GM19238 (cell line): ENCODE results near the gene ZXDC.

ENCODE experiments used
- DNase-seq: peaks from one replicate; pipeline ENCODE4 v3.0.0; 2011; ENCODE audit warnings: low spot score; ENCODE audit not compliant: insufficient read length

The ZXDC gene

DNA sequence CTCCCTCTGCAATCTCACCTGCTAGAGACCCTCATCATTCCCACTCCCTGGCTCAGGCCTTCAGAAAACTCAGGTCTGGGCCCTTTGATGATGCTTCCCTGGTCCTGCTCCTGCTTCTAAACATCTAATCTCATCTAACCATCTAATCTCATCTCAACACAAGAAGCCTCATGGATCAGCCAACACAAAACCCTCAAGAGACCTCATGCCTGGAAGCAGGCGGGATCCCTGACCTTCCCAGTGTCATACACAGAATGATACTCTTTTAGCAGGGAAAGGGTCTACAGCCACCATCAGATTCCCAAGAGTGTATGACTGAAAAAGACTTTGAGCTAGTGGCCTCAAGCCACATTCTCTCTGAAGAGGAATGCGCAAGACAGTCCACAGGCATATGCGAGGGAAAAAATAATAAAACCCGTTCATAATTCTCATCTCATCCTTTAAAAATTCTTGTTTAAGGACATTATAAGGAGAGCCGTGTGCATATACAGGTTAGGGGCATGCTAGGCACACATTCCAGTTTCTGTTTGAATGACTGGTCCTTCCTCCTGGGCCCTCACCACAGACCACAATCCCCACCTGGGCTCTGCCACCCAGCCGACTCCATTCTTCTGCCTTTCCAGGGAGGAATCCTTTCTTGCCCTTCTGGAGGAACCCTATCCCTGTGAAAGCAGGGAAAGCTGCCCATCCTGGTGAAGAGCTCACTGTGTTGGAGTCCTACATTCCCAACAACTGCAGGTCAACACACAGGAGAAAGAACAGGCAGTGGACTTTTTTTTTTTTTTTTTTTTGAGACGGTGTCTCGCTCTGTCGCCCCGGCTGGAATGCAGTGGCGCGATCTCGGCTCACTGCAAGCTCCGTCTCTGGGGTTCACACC, 2.2 kb downstream of the ZXDC start:
- DNase-seq, result no peak

DNA sequence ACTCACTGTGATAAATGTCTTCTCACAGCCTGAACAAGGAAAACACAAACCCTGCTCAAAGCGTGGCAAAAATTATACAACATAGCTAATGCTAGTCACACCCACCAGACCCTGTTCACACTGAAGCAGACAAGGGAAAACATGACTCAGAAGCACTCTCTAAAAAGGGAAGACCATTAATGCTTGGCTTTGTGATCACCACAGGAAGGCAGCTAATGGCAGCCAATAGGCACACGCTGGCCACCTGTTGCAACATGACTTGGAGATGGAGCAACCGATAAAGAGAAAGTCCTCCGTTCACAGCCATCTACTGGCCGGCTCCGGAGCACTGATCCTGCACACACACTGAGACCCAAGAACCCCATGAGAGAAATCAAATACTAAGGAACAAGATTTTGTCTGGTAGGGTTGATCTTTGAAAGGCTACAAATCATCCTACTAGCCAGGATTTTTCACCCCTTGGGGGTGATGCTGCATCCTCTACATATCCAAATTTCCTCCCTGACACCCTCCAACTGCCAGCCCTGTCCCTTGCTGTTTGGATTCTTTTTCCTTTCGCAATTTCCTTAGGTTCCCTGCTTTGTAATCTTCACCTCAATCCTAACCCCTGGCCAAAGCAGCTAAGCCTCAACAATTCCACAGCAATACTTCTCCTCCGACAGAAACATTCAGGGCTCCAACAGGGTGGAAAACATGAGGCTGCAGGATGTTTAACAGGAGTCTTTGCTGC, 3.2 kb downstream of the ZXDC start:
- no peak for DNase-seq

DNA sequence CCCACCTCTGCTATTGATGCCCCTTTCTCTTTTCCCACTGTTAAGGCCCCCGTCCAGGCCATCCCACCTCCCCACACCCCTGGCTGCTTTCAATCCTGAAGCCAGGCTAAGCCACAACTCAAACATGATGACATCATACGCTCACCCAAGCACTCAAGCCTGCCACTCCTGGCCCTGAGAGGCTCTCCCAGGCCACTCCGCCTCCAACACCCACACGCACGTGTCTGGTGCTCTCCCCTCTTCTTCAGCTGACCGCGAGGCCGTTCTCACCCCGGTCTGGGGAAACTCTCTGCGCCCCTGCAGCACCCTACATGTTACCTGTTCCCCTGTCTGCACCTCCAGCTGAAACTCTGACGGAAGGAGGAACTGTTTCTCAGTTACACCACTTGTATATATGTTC, 6.2 kb downstream of the ZXDC start:
- DNase-seq, result no peak

DNA sequence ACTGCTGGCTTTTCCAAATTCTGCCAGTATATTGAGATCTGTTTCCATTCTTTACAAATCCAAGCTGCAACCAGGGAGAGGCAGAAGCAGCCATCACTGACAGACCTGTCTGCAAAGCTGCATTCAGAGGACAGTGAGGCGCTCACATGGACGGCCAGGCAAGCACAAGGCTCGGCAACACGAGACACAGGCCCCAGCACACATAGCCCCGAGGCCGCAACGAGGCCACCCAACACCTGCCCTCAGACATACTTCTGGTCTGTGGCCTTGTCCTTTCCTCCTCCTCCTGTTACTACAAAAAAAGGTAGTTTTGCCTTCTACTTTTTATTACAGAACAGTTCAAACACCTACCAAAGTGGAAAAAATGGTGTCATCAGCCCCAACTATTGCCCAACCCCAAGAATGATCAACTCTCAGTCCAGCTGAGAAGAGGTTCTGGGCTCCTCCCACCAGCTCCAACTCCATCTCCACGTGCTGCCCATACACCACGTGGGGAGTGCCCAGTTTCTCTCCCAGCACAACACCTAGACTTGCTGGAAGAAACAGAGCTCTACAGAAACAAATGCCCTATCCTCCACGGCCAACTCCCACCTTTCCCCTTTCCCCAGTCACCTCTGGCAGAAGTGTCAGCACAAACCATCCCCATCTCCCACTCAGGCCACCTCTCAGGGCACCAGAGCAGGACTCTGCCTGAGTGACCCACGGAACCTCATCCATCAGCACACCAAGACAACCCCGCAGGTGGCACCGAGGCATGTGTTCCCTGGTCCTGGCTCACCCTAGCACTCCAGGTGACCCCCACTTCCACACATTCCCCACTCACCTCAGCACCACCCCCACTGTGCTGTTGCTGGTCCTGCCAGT, 7.4 kb downstream of the ZXDC start:
- no peak for DNase-seq

DNA sequence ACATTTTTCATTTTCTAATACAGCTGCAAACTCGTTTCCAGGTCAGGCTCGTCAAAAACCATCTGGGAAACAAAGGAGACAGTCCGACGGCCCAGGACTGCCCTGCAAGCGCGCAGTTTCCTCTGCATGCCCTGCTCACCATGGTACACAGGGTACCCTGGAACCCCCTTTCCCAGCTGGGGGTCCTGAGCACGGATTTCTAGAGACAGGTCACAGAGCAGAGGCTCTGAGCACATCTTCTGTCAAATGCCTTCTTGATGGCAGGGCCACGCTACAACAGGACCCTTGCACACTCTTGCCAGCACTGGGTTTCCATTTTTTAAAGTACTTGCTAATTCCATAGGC, 8.1 kb downstream of the ZXDC start:
- no peak for DNase-seq

DNA sequence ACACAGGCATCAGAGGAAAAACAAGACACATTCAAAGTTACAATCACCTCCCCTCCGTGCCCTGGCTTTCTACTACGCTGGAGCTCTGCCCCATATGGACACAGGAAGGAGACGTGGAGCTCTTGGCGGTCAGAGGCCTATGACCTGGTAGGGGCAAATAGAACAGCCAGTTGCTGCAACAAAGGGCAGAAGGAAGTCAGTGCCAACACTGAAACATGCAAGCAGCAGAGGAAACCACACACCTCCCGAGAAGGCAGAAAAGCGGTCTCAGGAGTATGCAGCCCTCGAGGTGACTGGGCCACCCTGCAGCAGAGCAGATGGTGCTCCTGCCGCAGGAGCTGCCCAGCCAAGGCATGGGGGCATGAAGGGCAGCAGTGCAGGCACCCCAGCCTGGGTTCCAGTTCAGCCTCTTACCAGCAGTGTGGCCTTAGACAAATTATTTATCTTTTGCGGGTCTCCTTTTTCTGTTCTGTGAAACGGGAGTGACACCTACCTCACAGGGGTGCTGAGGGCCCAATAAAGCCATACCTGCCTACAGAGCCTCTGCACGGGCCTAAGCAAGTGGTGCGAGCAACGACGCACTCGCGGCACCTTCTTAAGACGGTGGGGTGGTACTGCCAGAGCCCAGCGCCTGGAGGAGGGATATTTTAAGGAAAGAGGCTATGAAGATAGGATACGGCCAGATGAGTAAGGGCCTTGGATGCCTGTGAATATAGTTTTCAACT, 8.6 kb downstream of the ZXDC start:
- DNase-seq, result no peak

DNA sequence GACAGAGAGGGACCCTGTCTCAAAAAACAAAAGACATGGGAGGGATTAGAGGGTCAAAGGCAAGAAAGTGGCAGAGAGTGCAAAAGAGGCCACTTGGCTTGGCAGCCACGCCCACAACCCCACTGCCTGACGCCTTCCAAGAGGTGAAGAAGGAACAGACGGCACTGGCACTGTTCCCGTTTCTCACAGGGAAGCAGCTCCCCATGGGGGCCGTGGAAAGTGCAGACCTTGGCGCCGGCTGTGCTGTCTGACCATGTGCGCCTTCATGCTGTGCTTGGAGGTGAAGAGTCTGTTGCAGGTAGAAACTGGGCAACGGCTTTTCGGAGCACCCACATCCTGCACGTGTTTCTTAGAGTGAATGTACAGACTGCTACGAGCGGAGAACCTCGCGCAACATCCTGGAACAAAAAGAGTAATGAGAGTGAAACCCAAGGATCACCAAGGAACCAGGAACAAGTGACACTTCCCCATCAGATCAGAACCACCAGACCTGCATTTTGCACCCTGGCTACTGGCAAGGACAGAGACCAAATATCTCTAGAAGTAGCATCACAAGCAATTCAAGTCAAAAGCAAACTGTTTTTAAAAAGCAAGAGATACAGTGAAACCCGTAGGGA, 9.7 kb downstream of the ZXDC start:
- DNase-seq, result no peak

DNA sequence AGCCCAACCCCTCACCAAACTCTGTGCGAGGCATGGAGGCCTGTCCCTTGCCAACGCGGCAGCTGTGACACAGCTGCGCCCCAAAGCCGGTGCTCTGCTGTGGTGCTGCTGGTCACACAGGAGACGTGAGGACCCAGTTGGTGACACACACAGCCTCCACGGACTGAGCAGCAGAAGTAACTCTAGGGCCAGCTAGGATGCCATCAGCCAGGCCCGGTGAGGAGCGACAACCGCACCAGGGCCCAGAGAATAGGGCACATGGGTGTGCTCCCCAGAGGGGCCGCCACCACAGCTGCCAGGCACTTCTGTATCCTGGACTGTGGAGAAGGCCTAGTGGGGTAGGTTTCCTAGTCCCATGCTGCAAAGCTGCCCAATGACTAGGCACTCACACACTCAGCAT, 10.7 kb downstream of the ZXDC start:
- no peak for DNase-seq

DNA sequence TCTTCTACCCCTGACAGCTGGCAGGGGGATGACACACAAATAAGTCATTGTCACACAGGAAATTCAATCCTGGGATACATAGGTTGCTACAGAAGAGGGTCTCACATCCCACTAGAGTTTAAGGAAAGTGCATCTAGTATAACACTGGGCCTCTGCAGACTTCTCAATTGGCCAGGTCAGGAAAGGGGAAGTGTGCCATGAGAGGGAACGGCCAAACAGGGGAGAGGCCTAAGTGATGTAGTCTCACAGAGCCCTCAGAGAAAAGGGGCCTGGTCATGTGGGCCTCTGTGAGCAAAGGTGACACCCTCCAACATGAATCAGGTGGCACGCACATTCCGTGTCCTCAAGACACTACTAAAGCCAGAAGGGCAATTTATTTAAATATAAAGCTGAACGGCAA, 11.2 kb downstream of the ZXDC start:
- no peak for DNase-seq

DNA sequence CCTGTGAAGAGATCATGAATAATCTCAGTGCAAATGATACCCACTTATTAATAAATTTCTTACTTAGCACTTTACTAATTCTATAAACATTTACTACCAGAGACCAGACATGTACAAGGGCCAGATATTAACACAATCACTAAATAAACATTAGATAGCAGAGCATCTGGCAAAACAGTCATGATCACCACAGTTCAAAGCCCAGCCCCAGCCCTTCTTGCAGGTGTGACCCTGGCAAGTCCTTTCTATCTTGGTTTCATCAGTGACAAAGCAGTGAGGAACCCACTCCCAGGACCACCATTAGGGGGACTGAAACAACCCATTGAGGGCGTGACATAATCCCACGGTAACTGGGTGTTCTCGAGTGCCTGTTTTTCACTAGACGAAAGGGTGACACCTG, 11.6 kb downstream of the ZXDC start:
- DNase-seq, result no peak

DNA sequence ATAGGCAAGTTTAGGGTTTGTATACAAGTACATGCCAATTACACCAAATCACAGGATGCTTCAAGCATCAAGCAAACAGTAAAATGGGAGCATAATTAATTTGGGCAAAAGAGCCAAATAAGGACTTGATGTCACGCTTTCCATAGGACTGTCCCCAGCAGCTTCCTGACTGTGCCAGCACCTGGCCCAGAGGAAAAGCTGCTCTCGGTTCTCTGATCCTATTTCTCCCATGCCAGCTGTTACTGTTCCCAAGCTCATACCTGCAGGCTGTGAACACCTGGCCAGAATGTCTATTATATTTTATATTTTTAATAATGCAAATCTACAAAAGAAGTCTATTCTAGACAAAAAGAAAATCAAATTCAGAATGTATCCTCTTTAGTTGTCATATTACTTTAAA, 12.2 kb downstream of the ZXDC start:
- no peak for DNase-seq

DNA sequence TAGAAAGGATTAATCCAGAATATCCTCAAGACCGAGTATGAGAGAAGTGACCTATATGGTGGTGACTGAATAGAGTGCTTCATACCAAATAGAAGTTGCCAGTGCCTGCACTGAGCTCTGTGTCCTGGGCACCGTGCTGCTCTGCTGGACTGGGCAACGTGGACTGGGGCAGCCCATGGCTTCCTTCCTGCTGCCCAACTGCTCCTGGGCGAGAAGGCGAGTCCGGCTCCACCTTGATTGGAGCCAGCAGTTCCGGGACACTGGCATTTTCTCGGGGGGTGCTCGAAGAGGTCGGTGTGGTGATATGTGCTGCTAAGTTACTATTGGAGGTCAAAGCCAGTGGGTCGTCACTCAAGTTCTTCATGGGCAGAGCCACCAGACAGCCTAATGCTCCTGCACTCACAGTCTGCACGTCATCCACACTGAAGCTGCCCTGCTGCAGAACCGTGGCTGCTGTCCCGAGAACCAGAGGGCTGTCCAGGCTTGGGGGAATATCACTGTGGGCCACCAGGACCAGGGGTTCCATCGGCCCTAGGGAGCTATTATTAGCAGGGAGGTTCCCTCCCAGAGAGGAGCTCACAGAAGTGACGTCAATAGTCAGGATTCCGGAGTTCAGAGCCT, 14.1 kb downstream of the ZXDC start:
- no peak for DNase-seq

DNA sequence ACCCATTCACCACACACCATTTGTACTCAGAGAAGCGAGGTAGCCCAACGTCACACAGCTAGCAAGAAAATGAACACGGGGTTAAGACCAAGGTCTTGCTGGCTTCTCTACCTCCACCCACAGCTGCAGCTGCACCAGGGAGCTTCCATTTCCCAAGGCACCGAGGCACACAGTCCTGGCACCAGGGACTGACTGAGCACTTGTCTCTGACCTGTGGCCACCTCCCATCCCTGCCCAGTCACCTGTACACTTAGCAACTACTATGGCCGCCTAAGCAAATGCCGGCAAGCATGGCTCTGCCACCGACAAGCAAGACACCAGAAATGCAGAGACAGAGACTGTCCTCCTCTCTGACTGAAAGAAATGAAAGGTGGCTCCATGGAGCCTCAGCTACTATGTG, 15.3 kb downstream of the ZXDC start:
- DNase-seq, result no peak

DNA sequence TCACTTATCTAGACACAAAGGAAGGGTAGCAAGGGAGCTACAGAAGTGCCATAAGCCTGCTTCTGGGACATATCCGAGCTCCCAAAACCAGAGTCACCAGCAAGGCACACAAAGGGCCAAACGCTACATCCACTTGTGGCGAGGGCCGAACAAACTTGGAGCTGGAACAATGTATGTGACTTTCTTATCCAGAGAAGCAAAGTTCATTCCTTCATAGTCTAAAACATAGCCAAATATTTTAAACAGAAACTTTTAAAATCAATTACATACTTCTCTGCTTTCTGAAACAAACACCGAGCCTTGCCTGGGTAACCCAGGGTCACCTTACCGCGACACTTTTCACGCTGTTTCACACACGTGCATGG, 15.9 kb downstream of the ZXDC start:
- no peak for DNase-seq

DNA sequence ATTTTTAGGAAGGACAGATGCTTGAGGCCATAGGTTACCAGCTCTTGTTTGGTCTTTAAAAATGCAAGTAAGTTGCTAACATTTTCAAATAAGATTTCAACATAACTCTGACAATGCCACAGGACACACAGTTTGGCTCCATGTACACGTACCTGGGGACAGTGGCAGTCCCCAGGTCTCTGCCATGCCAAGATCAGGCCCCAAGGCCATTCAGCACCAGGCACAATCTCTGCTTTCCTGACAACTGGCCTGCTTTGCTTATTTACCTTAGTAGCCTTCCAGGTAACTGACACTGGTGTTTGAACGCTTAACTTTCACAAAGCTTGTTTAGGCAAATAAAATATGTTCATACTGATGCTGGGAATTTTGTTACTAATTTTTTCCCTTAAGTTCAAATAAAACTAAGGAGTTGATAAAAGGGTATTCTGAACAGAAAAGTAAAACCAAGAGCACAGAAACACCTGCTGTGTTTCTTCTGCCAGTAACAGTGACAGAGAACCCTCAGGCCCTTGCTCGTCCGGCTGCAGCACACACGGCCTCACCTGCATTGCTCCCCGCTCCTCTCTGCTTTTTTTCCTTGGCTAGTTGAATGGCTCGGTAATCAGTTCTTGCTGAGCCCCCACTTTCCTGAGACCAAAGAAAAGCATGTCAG, 16.5 kb downstream of the ZXDC start:
- no peak for DNase-seq

DNA sequence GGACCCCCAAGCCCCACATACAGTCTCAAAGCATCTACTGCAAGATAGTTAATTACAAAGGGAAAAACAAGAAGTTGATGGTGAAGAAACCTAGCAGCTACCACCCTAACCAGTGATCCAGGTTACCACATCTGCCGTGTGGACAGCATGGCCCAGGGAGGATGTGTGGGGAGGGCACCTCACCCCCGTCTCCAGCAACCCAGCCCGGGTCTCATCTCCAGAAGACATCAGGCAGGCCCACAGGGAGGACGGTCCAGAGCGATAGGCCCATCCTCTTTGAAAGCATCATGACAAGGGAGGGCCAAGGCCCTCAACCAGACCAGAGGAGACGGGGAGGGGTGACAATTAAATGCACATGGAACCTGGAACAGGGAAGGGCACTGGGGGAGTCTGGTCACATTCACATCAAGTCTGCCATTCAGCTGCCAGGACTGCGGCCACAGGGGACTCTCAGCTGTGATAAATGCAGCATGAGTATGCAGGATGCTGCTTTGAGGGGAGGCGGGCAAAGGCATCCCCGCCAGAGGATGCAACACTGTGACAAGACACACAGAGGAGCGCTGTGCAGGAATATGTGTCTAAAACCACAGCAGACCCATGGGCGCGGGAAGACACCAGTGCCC, 18.8 kb downstream of the ZXDC start:
- no peak for DNase-seq

DNA sequence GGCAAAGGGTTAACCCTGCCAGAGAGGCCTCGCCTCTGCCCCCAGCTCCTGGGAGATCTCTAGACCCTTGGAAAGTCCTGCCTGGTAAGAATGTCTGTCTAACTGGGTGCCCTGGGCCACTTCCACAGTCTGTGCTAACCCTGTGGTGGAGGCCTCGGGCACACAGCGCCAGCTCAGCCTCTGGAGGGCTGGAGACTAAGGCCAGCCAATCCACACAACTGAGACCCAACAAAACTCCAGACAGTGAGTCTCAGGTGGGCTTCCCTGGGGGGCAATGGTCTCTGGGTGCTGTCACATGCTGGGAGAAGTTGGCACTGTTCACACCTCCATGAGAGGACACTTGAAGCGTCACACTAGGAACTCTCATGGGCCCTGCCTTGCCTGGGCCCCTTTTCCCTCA, 19.5 kb downstream of the ZXDC start:
- no peak for DNase-seq

DNA sequence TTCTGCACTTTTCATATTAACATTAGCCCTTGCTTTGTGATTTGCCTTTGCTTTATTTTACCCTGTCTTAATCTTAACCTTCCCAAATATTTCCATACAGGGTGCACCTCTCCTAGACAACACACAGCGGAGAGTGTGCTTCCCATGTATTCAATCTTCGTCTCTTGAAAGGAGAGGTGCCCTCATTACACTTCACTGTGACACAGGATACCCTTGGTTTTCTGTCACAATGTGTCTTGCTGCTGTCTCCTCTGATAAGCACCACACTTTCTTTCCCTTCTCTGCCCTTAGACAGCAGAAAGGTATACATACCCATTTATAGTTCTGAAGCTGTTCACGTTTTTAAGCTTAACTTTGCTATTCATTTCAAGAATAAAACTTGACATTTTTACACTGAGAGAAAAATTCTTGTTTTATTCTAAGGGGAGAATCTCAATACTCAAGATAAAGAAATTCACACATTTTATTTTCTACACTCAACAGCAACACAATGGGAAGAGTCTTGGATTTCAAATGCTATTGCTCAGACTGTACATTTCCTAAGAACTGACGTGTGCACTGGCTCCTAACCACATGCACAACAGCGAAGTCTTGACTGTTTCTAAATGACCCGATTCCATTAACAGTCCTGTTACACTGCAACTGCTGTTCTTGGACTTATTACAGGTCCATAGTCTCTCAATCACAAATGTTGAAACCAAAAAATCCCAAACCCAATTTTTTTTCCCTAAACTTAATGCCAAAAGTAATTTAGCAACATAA, 21.1 kb downstream of the ZXDC start:
- DNase-seq, result no peak

DNA sequence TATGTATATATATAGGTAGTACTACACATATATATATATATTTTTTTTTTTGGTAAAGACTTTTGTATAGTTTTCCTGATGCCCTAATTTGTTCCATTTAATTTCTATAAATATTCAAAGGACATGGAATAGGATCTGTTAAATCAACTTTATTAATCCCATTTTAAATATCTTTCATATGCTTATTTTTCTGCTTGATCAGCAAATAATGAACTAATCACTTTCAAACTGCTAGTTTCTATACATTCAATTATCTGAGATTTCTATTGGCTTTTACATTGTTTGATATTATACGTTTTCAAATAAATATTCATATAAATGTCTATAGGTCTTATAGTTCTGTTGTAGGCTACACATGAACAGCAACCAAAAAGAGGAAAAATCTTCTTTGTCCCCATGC, 21.7 kb downstream of the ZXDC start:
- DNase-seq, result no peak
